Measurements from ENCODE around the gene GLT8D2.

Gene GLT8D2, protein sequence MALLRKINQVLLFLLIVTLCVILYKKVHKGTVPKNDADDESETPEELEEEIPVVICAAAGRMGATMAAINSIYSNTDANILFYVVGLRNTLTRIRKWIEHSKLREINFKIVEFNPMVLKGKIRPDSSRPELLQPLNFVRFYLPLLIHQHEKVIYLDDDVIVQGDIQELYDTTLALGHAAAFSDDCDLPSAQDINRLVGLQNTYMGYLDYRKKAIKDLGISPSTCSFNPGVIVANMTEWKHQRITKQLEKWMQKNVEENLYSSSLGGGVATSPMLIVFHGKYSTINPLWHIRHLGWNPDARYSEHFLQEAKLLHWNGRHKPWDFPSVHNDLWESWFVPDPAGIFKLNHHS

GRCh38 chr12:104049903-104050356 is at the start of gene GLT8D2:
Gene GLT8D2, minus strand, starts transcription at chr12:104050187. Its CDS starts 30,539 bp downstream, at chr12:104019648.
- no peak for DNase-seq
- TF ChIP-seq, protein P1, sequence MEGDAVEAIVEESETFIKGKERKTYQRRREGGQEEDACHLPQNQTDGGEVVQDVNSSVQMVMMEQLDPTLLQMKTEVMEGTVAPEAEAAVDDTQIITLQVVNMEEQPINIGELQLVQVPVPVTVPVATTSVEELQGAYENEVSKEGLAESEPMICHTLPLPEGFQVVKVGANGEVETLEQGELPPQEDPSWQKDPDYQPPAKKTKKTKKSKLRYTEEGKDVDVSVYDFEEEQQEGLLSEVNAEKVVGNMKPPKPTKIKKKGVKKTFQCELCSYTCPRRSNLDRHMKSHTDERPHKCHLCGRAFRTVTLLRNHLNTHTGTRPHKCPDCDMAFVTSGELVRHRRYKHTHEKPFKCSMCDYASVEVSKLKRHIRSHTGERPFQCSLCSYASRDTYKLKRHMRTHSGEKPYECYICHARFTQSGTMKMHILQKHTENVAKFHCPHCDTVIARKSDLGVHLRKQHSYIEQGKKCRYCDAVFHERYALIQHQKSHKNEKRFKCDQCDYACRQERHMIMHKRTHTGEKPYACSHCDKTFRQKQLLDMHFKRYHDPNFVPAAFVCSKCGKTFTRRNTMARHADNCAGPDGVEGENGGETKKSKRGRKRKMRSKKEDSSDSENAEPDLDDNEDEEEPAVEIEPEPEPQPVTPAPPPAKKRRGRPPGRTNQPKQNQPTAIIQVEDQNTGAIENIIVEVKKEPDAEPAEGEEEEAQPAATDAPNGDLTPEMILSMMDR (IDR thresholded peaks at IDR 0.05; ENCODE audit: low read depth, low read length), result no peak
- Histone ChIP-seq H3K9me3 (ENCODE audit: severe bottlenecking) (no peaks in the 10 kb centered on the region), H3K27me3 (ENCODE audit: insufficient read depth, low read depth, severe bottlenecking) (no peaks in the 10 kb centered on the region), H3K27ac (no peak within 1 kb of the TSS), H3K36me3 (no peaks in the 10 kb centered on the region), H3K4me3 (ENCODE audit: low read depth, low read length) (no peak within 1 kb of the TSS)

GRCh38 chr12:104097954-104098353 is 48.0 kb upstream of the GLT8D2 start:
- no peaks in the 10 kb centered on the region for H3K27me3 ChIP-seq (ENCODE audit: insufficient read depth, low read depth, severe bottlenecking)
- peaks cover 69% of the 10 kb centered on the region for H3K36me3 ChIP-seq
- no peaks in the 10 kb centered on the region for H3K9me3 ChIP-seq (ENCODE audit: severe bottlenecking)
- H3K4me3 ChIP-seq (ENCODE audit: low read depth, low read length), result no peak overlapping the region
- H3K27ac ChIP-seq, result no peak overlapping the region
- TF ChIP-seq, protein P1 (IDR thresholded peaks at IDR 0.05; ENCODE audit: low read depth, low read length), result no peak
- no peak for DNase-seq

DNA sequence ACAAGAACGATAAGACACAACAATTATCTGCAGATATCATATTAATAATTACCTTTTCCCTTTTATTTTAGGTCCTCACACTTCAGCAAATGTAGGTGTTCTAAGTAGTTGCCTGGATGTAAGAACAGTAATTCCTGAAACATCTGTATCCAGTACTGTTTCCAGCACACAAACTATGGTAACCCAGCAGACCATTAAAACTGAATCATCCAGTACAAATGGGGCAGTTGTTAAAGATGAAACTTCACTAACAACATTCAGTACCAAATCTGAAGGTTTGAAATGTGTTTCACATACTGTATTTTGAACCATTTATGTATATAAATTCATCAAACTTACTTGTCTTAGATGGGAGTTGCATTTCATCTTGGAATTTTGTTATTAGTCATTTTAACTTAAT is 45.3 kb upstream of the GLT8D2 start:
- H3K27ac ChIP-seq, result no peak overlapping the region
- no peaks in the 10 kb centered on the region for H3K27me3 ChIP-seq (ENCODE audit: insufficient read depth, low read depth, severe bottlenecking)
- DNase-seq, result no peak
- no peak overlapping the region for H3K4me3 ChIP-seq (ENCODE audit: low read depth, low read length)
- peaks cover 60% of the 10 kb centered on the region for H3K36me3 ChIP-seq
- TF ChIP-seq, protein P1 (IDR thresholded peaks at IDR 0.05; ENCODE audit: low read depth, low read length), result no peak
- H3K9me3 ChIP-seq (ENCODE audit: severe bottlenecking), result no peaks in the 10 kb centered on the region

DNA sequence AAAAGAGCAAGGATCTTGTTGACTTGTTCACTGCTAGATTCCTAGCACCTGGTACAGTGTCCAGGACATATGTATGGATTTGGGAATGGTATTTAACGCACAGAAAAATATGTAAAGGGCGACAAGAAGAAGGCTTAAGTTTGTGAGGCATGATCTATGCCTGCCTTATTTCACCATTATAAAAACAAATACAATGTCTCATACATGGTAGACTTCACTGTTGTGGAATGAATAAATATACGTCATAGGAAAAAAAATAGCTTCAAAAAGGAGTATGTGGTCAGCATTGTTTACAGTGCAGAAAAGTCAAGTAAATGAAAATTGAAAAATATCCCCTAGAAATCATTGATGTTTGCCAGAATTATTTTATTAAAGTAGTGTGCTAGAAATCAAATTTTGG is 44.3 kb upstream of the GLT8D2 start:
- no peaks in the 10 kb centered on the region for H3K9me3 ChIP-seq (ENCODE audit: severe bottlenecking)
- TF ChIP-seq, protein P1 (IDR thresholded peaks at IDR 0.05; ENCODE audit: low read depth, low read length), result no peak
- H3K36me3 ChIP-seq, result peaks cover 50% of the 10 kb centered on the region
- no peak overlapping the region for H3K4me3 ChIP-seq (ENCODE audit: low read depth, low read length)
- DNase-seq, result no peak
- no peak overlapping the region for H3K27ac ChIP-seq
- no peaks in the 10 kb centered on the region for H3K27me3 ChIP-seq (ENCODE audit: insufficient read depth, low read depth, severe bottlenecking)

DNA sequence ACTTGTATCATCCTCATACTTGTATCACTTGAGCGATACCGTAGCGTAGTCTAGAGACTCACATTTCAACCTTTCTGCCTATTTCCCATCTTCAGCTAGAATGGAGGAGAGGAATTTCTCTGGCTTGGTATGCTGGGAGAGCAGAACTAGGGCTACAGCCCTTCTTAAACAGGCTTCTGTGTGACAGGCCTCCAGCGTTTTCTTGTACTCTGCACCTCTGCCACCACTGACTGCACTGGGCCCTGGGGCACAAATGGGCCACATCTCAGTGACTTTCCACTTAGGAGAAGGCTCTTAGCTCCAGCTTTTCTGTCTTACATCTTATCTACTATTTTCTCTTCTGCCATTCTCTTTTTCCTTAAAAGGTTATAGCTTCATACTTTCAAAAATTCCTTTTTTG is 41.1 kb upstream of the GLT8D2 start:
- no peak overlapping the region for H3K4me3 ChIP-seq (ENCODE audit: low read depth, low read length)
- TF ChIP-seq, protein P1 (IDR thresholded peaks at IDR 0.05; ENCODE audit: low read depth, low read length), result no peak
- DNase-seq, result no peak
- no peaks in the 10 kb centered on the region for H3K27me3 ChIP-seq (ENCODE audit: insufficient read depth, low read depth, severe bottlenecking)
- H3K9me3 ChIP-seq (ENCODE audit: severe bottlenecking), result no peaks in the 10 kb centered on the region
- no peak overlapping the region for H3K27ac ChIP-seq
- peaks cover 50% of the 10 kb centered on the region for H3K36me3 ChIP-seq

DNA sequence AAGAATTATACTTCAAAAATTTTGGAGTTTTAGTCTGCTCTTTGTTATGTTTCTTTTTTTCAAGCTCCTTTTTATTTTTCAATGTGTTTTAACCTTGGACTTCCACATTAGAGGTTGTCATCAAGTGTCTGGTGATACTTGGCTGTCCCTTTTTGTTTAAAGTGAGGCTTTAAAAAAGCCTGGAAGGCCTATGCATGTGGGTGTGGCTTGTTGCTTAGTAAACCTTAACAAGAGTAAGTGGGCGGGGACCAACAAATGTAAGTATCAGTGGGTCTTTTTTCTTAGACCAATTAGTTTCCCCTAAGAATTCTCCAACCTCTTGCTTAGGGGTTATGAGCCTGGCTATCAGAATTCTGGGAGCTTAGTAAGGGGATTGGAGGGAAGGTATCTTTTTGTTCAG is 40.7 kb upstream of the GLT8D2 start:
- Histone ChIP-seq H3K36me3 (peaks cover 51% of the 10 kb centered on the region), H3K27me3 (ENCODE audit: insufficient read depth, low read depth, severe bottlenecking) (no peaks in the 10 kb centered on the region), H3K27ac (no peak overlapping the region), H3K9me3 (ENCODE audit: severe bottlenecking) (no peaks in the 10 kb centered on the region), H3K4me3 (ENCODE audit: low read depth, low read length) (no peak overlapping the region)
- no peak for DNase-seq
- TF ChIP-seq, protein P1 (IDR thresholded peaks at IDR 0.05; ENCODE audit: low read depth, low read length), result no peak
